ENCODE measurements around the gene LBHD2.

The LBHD2 gene

GRCh38 chr14:103121121-103121845, 37.3 kb downstream of the LBHD2 start:
- no peak; the same call in 2 of the 3 replicates for ATAC-seq (ENCODE audit: low read depth)
- Histone ChIP-seq H3K36me3 (ENCODE audit: low read depth) (no peaks in the 10 kb centered on the region), H3K27ac (ENCODE audit: poor library complexity, severe bottlenecking) (peak overlapping the region; percentile 56), H3K27me3 (ENCODE audit: insufficient read depth, poor library complexity, severe bottlenecking) (no peaks in the 10 kb centered on the region), H3K4me1 (ENCODE audit: insufficient read depth, poor library complexity, severe bottlenecking) (peaks cover 19% of the 10 kb centered on the region), H3K9me3 (ENCODE audit: severe bottlenecking) (no peaks in the 10 kb centered on the region), H3K4me3 (ENCODE audit: severe bottlenecking) (no peak overlapping the region)
- DNase-seq (ENCODE audit: low spot score) = no peak
- TF ChIP-seq CTCF (IDR thresholded peaks at IDR 0.05; ENCODE audit: poor library complexity, severe bottlenecking) = no peak

GRCh38 chr14:103121846-103122584, 38.0 kb downstream of the LBHD2 start:
- peak; percentile 98 for DNase-seq (ENCODE audit: low spot score)
- no peak overlapping the region for H3K4me3 ChIP-seq (ENCODE audit: severe bottlenecking)
- H3K27ac ChIP-seq (ENCODE audit: poor library complexity, severe bottlenecking) = peak overlapping the region; percentile 56
- no peaks in the 10 kb centered on the region for H3K27me3 ChIP-seq (ENCODE audit: insufficient read depth, poor library complexity, severe bottlenecking)
- no peaks in the 10 kb centered on the region for H3K36me3 ChIP-seq (ENCODE audit: low read depth)
- peak; percentile 5 for TF ChIP-seq CTCF (IDR thresholded peaks at IDR 0.05; ENCODE audit: poor library complexity, severe bottlenecking)
- peaks cover 23% of the 10 kb centered on the region for H3K4me1 ChIP-seq (ENCODE audit: insufficient read depth, poor library complexity, severe bottlenecking)
- H3K9me3 ChIP-seq (ENCODE audit: severe bottlenecking) = no peaks in the 10 kb centered on the region
- peak; percentile 59 for ATAC-seq (ENCODE audit: low read depth)

- DNase-seq (ENCODE audit: low spot score) (no peak), ATAC-seq (ENCODE audit: low read depth) (peak; percentile 2; the same call in 2 of the 3 replicates)
- Histone ChIP-seq H3K27ac (ENCODE audit: poor library complexity, severe bottlenecking) (peak overlapping the region; percentile 56), H3K4me1 (ENCODE audit: insufficient read depth, poor library complexity, severe bottlenecking) (peaks cover 26% of the 10 kb centered on the region), H3K27me3 (ENCODE audit: insufficient read depth, poor library complexity, severe bottlenecking) (no peaks in the 10 kb centered on the region), H3K36me3 (ENCODE audit: low read depth) (no peaks in the 10 kb centered on the region), H3K9me3 (ENCODE audit: severe bottlenecking) (no peaks in the 10 kb centered on the region), H3K4me3 (ENCODE audit: severe bottlenecking) (no peak overlapping the region)
- no peak for TF ChIP-seq CTCF (IDR thresholded peaks at IDR 0.05; ENCODE audit: poor library complexity, severe bottlenecking)
Measured at GRCh38 chr14:103122585-103122946, 38.6 kb downstream of the LBHD2 start.

- peaks cover 31% of the 10 kb centered on the region for H3K4me1 ChIP-seq (ENCODE audit: insufficient read depth, poor library complexity, severe bottlenecking)
- DNase-seq (ENCODE audit: low spot score) (no peak), ATAC-seq (ENCODE audit: low read depth) (no peak)
- no peaks in the 10 kb centered on the region for H3K27me3 ChIP-seq (ENCODE audit: insufficient read depth, poor library complexity, severe bottlenecking)
- no peaks in the 10 kb centered on the region for H3K36me3 ChIP-seq (ENCODE audit: low read depth)
- no peaks in the 10 kb centered on the region for H3K9me3 ChIP-seq (ENCODE audit: severe bottlenecking)
- TF ChIP-seq CTCF (IDR thresholded peaks at IDR 0.05; ENCODE audit: poor library complexity, severe bottlenecking) = no peak
- H3K27ac ChIP-seq (ENCODE audit: poor library complexity, severe bottlenecking) = peak within 1 kb of the TSS; percentile 56
- H3K4me3 ChIP-seq (ENCODE audit: severe bottlenecking) = peak within 1 kb of the TSS; percentile 26
Measured at GRCh38 chr14:103122947-103123633, 39.1 kb downstream of the LBHD2 start, which contains the start of gene TNFAIP2. TNFAIP2 (plus strand) TSS chr14:103123461; CDS start chr14:103126458, 2,997 bp downstream.

Measured in RWPE2 (cell line).